Stimulated activated CD4-positive, alpha-beta T cell treated with anti-CD3 and anti-CD28 coated beads, Interleukin-1b, Interleukin-23, amount 100 ng/mL, for 1 hour (primary cell): Measurements from ENCODE around the gene MVP.
A peak's percentile ranks its signal among the peaks of the same experiment; 100 is the strongest.

ENCODE experiments used
- DNase-seq, 2 donors: peaks; one replicate each; pipeline ENCODE4 v3.0.0-alpha.2; 2020; ENCODE audit warnings: low read depth in 2 of 2

Gene MVP

DNA sequence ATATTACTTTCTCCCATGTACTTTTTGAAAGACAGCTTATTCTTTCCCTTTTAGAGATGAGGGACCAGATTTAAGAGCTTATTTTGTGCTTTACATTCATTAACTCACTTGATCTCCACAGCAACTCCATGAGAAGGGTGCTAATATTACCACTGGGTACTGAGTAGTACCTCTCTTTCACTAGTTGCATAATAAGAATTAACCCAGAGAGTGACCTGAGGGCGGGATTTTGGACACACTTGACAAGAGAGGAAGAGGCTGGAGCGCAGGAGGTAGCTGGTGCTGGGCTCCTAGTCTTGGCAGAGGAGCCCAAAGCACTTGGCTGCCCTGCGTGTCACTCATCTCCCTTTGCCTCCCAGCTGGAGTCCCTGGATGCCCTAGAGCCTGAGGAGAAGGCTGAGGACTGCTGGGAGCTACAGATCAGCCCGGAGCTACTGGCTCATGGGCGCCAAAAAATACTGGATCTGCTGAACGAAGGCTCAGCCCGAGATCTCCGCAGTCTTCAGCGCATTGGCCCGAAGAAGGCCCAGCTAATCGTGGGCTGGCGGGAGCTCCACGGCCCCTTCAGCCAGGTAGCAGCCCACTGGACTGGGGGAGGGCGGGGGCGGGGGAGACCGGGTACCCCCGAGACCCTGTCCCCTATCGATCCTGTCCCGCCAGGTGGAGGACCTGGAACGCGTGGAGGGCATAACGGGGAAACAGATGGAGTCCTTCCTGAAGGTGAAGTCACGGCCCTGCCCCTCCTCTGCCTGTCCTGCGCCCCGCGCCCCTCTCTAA, 15.6 kb upstream of the MVP start:
- no peak for DNase-seq

DNA sequence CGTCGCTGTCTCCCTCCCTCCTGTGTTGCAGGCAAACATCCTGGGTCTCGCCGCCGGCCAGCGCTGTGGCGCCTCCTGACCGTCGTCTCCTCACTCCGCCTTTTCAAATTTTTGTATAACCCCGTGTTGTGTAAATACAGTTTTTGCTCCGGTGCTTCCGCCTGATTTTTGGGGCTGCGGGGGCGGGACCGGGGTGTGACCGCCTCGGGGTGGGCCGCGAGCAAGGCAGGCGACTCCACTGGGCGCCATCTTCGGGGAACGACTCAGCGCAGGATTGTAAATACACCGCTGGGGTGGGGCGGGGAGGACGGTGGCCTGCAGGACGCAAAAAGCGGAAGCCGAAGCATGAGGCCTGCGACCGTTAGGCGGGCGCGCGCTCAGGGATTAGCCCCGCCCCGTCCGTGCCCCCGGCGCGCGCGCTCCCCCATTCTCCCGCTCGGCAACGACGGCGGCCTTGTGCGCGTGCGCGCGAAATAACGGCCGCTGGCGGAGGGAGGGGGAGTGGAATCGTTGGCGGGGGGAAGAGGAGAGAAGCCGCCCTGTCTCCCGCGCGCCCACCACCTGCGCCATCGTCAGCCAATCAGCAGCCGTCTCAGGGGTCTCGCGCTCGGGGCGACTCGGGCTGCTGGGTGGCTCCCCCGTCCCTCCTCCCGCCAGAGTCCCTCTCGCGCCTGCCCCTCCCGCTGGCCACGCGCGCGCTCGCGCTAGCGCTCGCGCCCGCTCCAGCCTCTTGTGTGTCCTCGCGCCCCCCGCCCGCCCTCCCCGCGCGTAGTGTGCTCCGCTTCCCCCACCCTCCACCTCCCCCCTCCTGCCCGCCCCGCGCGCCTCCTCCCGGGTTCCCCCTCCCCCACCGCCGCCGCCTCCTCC, 14.8 kb upstream of the MVP start:
- peak; percentile 93 to 95 for DNase-seq

DNA sequence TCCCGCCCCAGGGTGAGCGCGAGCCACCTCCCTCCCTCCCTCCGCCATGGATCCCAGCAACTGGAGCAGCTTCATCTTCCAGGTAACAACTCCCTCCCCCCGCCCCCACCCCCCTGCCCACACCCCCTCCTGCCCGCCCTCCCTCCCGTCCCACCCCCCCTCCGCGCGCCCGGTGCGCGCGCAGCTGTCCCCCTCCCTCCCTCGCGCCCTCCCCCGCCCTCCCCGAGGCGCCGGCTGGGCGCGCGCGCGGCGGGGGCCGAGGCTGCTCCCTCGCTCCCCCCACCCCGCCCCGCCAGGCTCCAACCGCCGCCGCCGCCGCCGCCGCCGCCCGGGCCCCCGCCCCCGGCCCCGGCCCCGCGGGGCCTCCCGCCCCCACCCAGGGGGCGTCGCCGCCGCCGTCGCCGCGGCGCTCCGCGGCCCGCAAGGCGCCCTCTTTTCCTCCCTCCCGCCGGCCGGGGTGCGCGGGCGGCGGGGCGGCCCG, 14.1 kb upstream of the MVP start, which contains the start of gene MAZ:
Gene MAZ, plus strand, starts transcription at position 431 of the 481 bp plus-strand sequence. CDS start 173 bp downstream, outside the sequence.
- DNase-seq = peak in 1 of 2 donors; percentile 60

DNA sequence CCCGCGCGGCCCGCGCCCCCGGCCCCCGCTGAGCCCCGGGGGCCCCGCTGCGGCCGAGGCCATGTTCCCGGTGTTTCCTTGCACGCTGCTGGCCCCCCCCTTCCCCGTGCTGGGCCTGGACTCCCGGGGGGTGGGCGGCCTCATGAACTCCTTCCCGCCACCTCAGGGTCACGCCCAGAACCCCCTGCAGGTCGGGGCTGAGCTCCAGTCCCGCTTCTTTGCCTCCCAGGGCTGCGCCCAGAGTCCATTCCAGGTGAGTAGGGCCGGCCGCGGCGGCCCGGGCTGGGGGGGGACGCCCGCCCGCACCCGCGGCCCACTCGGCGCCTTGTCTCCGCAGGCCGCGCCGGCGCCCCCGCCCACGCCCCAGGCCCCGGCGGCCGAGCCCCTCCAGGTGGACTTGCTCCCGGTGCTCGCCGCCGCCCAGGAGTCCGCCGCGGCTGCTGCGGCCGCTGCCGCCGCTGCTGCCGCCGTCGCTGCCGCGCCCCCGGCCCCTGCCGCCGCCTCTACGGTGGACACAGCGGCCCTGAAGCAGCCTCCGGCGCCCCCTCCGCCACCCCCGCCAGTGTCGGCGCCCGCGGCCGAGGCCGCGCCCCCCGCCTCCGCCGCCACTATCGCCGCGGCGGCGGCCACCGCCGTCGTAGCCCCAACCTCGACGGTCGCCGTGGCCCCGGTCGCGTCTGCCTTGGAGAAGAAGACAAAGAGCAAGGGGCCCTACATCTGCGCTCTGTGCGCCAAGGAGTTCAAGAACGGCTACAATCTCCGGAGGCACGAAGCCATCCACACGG, 13.4 kb upstream of the MVP start:
- DNase-seq = peak in 1 of 2 donors; percentile 38

DNA sequence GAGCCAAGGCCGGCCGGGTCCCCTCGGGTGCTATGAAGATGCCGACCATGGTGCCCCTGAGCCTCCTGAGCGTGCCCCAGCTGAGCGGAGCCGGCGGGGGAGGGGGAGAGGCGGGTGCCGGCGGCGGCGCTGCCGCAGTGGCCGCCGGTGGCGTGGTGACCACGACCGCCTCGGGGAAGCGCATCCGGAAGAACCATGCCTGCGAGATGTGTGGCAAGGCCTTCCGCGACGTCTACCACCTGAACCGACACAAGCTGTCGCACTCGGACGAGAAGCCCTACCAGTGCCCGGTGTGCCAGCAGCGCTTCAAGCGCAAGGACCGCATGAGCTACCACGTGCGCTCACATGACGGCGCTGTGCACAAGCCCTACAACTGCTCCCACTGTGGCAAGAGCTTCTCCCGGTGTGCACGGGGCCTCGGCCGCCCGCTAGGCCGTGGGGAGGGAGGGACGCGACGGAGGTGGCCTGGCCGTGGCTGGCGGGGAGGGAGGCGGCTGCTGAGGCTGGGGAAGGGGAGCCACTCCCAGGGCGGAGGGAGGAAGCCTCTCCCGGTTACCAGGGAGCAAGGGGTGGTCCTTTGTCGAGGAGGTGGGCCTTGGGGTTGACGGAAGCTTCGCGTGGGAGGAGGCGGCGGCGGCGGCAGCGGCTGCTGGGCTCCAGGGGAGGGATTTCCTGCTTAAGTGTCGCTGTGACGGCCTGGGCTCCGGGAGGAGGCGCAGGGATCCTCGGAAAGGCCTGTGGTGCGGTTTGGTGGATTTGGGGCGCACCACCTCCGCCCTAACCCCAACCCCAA, 12.6 kb upstream of the MVP start:
- DNase-seq = peak; percentile 66 to 70

DNA sequence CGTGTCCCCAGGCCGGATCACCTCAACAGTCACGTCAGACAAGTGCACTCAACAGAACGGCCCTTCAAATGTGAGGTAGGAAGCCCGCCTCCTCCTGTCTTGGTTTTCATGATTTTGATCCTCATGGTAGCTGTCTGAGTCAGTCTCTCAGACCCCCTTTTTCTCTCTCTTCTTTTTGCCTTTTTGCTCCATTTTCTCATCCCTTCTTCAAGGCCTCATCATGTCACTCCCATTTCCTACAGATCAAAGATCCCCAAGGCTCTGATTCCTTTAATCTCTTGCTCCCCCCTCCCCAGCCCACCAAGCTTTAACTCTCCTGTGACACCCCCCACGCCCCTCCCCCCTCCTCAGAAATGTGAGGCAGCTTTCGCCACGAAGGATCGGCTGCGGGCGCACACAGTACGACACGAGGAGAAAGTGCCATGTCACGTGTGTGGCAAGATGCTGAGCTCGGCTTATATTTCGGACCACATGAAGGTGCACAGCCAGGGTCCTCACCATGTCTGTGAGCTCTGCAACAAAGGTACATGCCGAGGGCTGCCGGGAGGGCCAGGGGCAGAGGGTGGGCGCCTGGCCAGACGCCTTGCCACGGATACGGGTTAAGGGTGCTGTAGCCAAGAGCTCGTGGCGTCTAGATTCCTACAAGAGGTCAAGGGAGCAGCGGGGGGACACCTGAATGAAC, 11.9 kb upstream of the MVP start:
- DNase-seq = no peak

DNA sequence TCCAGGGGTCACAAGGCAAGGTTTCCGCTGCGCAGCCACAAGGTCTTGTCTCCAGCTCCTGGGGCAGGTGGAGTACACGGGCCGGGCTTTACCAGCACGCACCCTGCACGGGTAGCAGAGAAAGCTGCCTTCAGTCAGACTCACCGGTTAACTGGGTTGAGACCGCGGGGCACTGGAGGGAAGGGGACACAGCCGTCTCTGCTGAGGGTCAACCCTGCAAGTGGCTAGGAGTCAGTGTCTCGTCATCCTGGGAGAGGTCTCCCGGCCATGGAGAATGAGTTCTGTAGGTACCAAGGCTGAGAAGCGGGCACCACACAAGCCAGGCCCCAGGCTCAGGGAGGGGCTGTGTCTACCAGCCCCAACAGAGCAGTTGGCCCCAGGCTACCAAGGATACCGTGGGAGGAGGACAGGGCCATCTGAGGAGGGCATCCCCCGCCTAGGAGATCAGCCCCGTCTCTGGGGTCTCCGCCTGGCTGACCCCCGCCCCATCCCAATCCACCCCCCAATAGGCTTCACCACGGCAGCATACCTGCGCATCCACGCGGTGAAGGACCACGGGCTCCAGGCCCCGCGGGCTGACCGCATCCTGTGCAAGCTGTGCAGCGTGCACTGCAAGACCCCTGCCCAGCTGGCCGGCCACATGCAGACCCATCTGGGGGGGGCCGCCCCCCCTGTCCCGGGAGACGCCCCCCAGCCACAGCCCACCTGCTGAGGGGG, 11.1 kb upstream of the MVP start:
- DNase-seq = no peak

DNA sequence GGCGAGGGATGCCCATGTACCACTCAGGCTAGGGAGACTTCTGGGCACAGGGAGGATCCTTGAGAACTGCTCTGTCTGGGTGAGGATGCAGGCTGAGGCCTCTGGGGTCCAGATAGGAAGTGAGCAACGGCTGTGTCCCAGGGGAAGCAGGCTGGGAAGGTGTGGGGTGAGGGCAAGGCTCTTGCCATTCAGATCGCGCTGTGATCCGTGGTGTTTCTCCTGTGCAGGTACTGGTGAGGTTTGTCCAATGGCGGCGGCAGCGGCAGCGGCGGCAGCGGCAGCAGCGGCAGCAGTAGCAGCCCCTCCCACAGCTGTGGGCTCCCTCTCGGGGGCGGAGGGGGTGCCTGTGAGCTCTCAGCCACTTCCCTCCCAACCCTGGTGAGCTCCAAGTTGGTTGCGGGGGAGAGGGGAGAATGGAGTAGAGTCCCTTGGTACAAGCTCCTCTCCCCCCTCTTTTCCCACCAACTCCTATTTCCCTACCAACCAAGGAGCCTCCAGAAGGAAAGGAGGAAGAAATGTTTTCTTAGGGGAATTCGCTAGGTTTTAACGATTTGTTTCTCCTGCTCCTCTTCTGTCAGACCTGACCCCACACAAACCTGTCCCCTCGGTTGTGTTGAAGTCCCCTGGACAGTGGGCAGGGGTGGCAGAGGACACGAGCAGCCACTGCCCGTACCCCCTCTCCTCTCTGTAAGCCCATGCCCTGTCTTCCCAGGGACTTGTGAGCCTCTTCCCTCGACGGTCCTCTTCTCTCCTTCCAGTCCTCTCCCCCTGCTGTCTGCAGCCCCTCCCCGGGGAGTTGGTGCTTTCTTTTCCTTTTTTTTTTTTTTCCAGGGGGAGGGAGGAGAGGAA, 10.2 kb upstream of the MVP start:
- no peak for DNase-seq

DNA sequence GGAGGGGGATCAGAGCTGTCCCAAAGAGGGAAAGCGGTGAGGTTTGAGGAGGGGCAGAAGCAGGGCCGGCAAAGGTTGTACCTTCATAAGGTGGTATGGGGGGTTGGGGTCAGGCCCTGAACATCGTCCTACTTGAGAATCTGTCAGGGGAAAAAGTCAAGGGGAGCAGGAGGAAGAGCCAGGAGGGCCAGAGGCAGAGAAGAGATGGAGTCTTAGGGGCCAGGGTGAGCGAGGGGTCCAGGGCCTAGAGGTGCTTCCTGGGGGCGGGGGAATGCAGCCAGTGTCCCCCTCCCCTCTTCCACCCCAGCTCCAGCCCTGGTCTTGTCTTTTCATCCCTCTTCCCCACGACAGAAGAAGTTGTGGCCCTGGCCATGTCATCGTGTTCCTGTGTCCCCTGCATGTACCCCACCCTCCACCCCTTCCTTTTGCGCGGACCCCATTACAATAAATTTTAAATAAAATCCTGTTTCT, 9.5 kb upstream of the MVP start:
- DNase-seq = no peak

DNA sequence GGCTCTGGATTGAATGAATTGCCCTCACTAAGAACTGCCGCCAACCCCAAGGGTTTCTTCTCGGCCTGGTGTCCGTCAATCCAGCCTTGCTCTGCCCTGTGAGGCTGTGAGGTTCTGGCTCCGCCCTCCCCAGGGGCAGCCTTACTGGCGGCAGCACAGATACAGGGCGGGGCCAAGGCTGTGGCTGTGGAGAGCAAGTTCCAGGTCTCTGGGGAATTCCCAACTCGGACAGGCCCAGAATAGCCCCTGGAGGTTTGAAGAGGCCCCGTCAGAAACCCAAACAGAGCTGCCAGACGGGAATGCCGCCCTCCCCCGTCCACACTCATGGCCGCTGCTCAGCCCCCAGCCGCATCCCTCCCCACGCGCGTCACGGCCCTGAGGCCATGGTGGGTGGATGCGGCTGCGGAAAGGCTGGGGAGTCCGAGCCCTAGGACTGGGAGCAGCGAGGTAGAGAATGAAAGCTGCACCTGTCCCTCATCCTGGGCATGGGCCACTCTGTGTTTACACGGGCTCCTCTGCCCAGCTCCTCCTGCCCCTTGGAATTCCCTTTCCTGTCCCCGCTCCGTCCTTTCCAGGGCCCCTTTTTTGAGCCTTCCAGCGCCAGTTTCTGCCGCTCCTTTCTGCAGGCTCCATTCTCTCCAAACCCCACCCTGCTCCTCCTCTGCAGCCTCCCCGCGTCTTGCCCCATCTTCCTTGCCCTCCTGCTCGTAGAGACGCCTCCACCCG, 8.9 kb upstream of the MVP start:
- DNase-seq = peak in 1 of 2 donors; percentile 40

DNA sequence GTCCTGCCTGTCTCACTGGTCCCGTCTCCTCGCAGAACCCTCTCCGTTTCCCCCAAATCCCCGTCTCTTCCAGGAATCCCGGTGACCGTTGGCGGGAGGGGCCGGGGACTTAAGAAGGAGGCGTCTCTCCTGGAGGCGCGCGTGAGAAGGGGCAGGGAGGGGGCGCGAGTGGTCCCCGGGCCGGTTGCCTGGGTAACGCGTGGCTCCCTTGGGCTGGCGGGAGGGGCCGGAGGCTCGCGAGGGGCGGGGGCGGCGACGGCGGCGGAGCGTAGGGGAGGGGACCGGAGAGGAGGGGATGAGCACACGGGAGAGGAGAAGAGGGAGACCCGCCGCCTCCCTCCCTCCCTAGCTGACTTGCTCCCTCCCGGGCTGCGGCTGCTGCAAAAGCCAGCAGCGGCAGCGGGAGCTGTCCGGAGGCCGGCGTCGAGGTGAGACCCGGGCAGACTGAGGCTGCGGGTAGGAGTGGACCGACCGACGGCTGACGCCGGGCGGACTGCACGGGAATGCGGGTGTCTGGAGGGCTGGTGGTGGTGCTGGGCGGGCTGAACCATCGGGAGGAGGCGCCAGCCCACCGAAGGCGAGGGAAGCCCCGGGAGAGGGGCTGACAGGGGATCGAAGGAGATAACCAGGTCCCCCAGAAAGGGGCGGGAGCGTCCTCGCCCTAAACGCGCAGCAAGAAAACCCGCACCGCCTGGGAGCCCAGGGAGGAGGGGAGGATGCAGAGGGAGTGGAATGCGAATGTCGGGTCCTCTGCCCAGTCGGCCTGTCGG, 8.2 kb upstream of the MVP start, which contains the start of gene PRRT2:
Gene PRRT2, plus strand, starts transcription at position 298 of the 770 bp plus-strand sequence. CDS start 862 bp downstream, outside the sequence.
- DNase-seq = no peak

DNA sequence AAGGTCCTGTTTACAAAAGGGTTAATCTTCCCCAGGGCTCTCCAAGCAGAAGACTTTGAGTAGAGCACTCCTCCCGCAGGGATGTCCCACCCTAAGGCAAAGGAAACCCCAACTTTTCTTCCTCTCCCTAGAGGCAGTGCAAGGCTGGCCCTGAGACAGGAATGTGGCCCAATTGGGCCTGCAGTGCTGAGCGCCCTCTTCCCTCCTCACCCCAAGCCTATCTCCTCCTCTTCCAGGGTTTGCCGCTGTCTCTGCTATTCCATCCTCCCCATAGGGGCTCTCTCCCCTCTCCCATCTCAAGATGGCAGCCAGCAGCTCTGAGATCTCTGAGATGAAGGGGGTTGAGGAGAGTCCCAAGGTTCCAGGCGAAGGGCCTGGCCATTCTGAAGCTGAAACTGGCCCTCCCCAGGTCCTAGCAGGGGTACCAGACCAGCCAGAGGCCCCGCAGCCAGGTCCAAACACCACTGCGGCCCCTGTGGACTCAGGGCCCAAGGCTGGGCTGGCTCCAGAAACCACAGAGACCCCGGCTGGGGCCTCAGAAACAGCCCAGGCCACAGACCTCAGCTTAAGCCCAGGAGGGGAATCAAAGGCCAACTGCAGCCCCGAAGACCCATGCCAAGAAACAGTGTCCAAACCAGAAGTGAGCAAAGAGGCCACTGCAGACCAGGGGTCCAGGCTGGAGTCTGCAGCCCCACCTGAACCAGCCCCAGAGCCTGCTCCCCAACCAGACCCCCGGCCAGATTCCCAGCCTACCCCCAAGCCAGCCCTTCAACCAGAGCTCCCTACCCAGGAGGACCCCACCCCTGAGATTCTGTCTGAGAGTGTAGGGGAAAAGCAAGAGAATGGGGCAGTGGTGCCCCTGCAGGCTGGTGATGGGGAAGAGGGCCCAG, 7.3 kb upstream of the MVP start:
- no peak for DNase-seq

DNA sequence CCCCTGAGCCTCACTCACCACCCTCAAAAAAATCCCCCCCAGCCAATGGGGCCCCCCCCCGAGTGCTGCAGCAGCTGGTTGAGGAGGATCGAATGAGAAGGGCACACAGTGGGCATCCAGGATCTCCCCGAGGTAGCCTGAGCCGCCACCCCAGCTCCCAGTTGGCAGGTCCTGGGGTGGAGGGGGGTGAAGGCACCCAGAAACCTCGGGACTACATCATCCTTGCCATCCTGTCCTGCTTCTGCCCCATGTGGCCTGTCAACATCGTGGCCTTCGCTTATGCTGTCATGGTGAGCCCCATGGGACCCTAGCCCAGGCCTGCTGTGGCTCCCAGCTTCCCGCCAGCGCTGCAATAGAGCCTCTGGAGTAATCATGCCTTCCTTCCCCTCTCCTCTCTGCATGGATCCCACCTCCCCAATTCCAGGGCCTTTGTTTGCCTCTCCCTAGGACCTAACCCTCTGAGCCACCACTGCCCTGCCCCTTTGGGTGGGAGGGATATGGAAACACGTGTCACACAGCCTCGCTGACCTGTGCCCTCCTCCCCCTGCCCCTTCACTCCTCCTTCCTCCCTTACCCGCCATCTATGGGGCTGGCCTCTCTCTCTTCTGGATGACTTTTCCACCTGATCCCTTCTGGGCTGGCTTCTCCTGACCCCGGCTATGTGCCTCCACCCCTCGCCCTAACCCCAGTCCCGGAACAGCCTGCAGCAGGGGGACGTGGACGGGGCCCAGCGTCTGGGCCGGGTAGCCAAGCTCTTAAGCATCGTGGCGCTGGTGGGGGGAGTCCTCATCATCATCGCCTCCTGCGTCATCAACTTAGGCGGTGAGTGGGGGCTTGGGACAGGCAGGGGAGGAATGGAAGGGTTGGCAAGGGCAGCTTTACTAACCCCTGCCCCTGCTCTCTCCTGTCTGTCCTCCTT, 6.4 kb upstream of the MVP start:
- no peak for DNase-seq

DNA sequence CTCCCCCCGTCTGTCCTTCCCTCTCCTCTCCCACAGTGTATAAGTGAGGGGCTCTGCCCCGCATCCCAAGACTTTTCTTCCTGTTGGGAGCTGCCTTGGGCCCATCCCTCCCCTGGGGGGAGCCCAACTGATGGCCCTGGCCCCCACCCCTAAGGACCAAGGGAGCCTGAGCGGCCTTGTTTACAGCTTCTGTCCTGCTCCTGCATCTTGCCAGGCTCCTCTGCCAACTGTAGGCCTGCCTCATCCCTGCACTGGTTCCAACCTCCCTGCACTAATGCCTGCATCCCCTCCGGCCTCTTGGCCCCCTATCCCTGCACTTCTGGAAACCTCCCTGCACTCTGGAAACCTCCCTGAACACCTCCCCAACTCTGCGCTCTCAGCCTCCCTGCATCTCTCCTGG, 5.7 kb upstream of the MVP start:
- no peak for DNase-seq
